DND-41 (cell line): ENCODE data around the gene NKX2-1.
"Not testable (repeated sequence)": the region's sequence is repeated elsewhere in the genome, so short reads cannot be mapped to it uniquely, and the experiment has no call there.

ENCODE experiments used
- ATAC-seq: fragments of 200-7000 bp; cut with Tn5 transposase; 3 replicates; pipeline ENCODE4 v1.9.1; 2021; ENCODE audit warnings: low read depth; ENCODE audit not compliant: insufficient read depth
- DNase-seq: peaks from one replicate; pipeline ENCODE4 v3.0.0-alpha.2; 2020
- H2AFZ ChIP-seq: 2 replicates; pipeline ENCODE4 v1.6.0; 2012; ENCODE audit warnings: low read depth, low read length
- H3K27ac ChIP-seq: 2 replicates; pipeline ENCODE4 v1.5.1; 2012; ENCODE audit warnings: low read length, inconsistent platforms
- H3K27me3 ChIP-seq: fragments of 200-600 bp; sonication (generic); 2 replicates; pipeline ENCODE4 v1.6.0; 2012; ENCODE audit warnings: low read length, mild to moderate bottlenecking, inconsistent platforms; ENCODE audit not compliant: insufficient read depth, poor library complexity
- H3K36me3 ChIP-seq: 2 replicates; pipeline ENCODE4 v1.5.1; 2012; ENCODE audit warnings: low read length, inconsistent platforms; ENCODE audit not compliant: insufficient read depth
- H3K4me1 ChIP-seq: 2 replicates; pipeline ENCODE4 v1.5.1; 2012; ENCODE audit warnings: mild to moderate bottlenecking, low read length; ENCODE audit not compliant: insufficient read depth
- H3K4me2 ChIP-seq: 2 replicates; pipeline ENCODE4 v1.6.0; 2012; ENCODE audit warnings: mild to moderate bottlenecking, moderate library complexity, low read length, inconsistent platforms; ENCODE audit not compliant: insufficient read depth
- H3K4me3 ChIP-seq, 2 experiments: fragments of 200-600 bp in 1 of 2; shearing (Covaris generic) in 1 of 2; 2 replicates each; pipeline ENCODE4 v1.5.1; 2012 to 2016; ENCODE audit warnings: inconsistent platforms in 2 of 2, low read length in 2 of 2, mild to moderate bottlenecking in 2 of 2, low read depth in 1 of 2, moderate library complexity in 1 of 2
- H3K79me2 ChIP-seq: 2 replicates; pipeline ENCODE4 v1.6.0; 2012; ENCODE audit warnings: low read length, inconsistent platforms; ENCODE audit not compliant: insufficient read depth
- H3K9ac ChIP-seq: 2 replicates; pipeline ENCODE4 v1.6.0; 2012; ENCODE audit warnings: low read depth, mild to moderate bottlenecking, inconsistent platforms, low read length, moderate library complexity
- H3K9me3 ChIP-seq: 2 replicates; pipeline ENCODE4 v1.5.1; 2012; ENCODE audit warnings: low read length, moderate library complexity, mild to moderate bottlenecking, inconsistent platforms; ENCODE audit not compliant: insufficient read depth, severe bottlenecking
- H4K20me1 ChIP-seq: 2 replicates; pipeline ENCODE4 v1.6.0; 2012; ENCODE audit warnings: low read length; ENCODE audit not compliant: insufficient read depth
- EZH2 ChIP-seq: IDR thresholded peaks from 3 replicates; pipeline ENCODE4 v1.6.1; 2012; ENCODE audit warnings: borderline replicate concordance, low read depth, mild to moderate bottlenecking, moderate library complexity, low read length, inconsistent platforms; ENCODE audit not compliant: severe bottlenecking
- TF ChIP-seq, protein P1 (sequence below): IDR thresholded peaks from 2 replicates; pipeline ENCODE4 v1.5.1; 2012; ENCODE audit warnings: borderline replicate concordance, low read length, moderate library complexity, mild to moderate bottlenecking; ENCODE audit not compliant: poor library complexity, severe bottlenecking; ENCODE audit errors: extremely low read depth

Gene NKX2-1

DNA sequence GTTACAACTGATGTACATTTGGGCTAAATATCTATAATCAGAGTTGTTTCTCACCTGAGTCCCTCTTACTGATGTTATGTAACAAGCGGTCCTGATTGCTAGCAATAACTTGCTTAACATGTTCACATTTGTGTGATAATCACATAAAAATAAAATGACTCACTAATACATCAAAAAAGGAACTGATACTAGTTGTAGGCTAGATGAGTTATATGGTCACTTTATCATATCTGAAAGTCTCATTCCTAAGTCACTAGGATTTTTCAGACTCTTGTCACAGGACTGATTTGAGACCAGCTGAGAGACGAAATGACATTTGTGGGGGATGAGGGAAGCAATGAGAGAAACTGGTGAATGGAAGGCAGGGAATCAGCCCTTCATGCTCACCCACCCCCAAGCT lies 34.3 kb downstream of the NKX2-1 start:
- H3K79me2 ChIP-seq: no peaks in the 10 kb centered on the region
- no peak overlapping the region for H3K27ac ChIP-seq
- no peak for TF ChIP-seq EZH2
- TF ChIP-seq, protein P1, sequence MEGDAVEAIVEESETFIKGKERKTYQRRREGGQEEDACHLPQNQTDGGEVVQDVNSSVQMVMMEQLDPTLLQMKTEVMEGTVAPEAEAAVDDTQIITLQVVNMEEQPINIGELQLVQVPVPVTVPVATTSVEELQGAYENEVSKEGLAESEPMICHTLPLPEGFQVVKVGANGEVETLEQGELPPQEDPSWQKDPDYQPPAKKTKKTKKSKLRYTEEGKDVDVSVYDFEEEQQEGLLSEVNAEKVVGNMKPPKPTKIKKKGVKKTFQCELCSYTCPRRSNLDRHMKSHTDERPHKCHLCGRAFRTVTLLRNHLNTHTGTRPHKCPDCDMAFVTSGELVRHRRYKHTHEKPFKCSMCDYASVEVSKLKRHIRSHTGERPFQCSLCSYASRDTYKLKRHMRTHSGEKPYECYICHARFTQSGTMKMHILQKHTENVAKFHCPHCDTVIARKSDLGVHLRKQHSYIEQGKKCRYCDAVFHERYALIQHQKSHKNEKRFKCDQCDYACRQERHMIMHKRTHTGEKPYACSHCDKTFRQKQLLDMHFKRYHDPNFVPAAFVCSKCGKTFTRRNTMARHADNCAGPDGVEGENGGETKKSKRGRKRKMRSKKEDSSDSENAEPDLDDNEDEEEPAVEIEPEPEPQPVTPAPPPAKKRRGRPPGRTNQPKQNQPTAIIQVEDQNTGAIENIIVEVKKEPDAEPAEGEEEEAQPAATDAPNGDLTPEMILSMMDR: no peak
- ATAC-seq (no peak), DNase-seq (no peak)
- H4K20me1 ChIP-seq: no peaks in the 10 kb centered on the region
- H3K4me3 ChIP-seq: no peak overlapping the region
- no peak overlapping the region for H2AFZ ChIP-seq
- no peak overlapping the region for H3K4me2 ChIP-seq
- H3K9me3 ChIP-seq: no peaks in the 10 kb centered on the region
- peaks cover 6% of the 10 kb centered on the region for H3K27me3 ChIP-seq
- H3K4me1 ChIP-seq: no peaks in the 10 kb centered on the region
- H3K36me3 ChIP-seq: no peaks in the 10 kb centered on the region
- H3K9ac ChIP-seq: no peak overlapping the region

DNA sequence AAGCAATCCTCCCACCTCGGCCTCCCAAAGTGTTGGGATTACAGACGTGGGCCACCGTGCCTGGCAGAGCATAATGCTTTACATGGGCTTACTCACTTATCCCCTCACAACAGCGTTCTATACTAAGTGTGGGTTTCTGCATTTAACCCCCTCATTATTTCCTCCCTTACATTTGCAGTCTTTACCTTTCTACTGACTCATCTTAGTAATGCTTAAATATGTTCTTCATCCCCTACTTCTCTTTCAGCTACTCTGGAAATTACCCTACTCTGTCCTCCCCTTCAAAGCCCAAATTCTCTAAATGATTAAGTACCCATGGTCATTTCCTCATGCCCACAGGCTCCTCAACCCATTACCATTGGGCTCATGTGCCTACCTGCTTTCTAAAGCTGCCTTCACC lies 40.7 kb downstream of the NKX2-1 start:
- no peaks in the 10 kb centered on the region for H3K4me1 ChIP-seq
- no peak overlapping the region for H2AFZ ChIP-seq
- no peaks in the 10 kb centered on the region for H3K36me3 ChIP-seq
- no peaks in the 10 kb centered on the region for H3K79me2 ChIP-seq
- no peak overlapping the region for H3K27ac ChIP-seq
- no peak overlapping the region for H3K4me2 ChIP-seq
- no peak for TF ChIP-seq EZH2
- TF ChIP-seq, protein P1: no peak
- H4K20me1 ChIP-seq: no peaks in the 10 kb centered on the region
- H3K27me3 ChIP-seq: peaks cover 7% of the 10 kb centered on the region
- no peak overlapping the region for H3K9ac ChIP-seq
- H3K9me3 ChIP-seq: no peaks in the 10 kb centered on the region
- ATAC-seq (no peak), DNase-seq (no peak)
- H3K4me3 ChIP-seq: no peak overlapping the region

DNA sequence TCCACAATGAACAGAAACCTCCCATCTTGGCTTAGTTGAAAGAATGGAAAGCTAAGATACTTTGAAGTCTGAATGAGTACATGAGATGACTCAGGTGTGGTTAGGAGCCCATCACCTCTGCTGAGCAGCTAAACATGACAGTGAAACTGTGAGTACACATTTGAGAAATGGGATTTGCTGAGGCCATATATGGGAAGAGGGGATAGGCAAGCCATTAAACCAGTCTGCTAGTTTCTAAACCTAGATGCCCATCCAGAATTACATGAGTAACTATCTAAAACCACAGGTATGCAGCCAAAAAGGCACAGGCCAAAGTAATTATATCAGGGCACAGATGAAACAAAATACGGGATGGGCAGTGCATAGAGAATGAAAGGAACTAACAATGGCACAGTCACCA lies 41.2 kb downstream of the NKX2-1 start:
- Histone ChIP-seq H3K9me3 (no peaks in the 10 kb centered on the region), H3K4me1 (no peaks in the 10 kb centered on the region), H2AFZ (no peak overlapping the region), H4K20me1 (no peaks in the 10 kb centered on the region), H3K27me3 (peaks cover 7% of the 10 kb centered on the region), H3K4me2 (no peak overlapping the region), H3K36me3 (no peaks in the 10 kb centered on the region), H3K27ac (no peak overlapping the region), H3K9ac (no peak overlapping the region), H3K79me2 (no peaks in the 10 kb centered on the region), H3K4me3 (no peak overlapping the region)
- no peak for ATAC-seq
- TF ChIP-seq, protein P1: no peak
- TF ChIP-seq EZH2: no peak
- DNase-seq: no peak

DNA sequence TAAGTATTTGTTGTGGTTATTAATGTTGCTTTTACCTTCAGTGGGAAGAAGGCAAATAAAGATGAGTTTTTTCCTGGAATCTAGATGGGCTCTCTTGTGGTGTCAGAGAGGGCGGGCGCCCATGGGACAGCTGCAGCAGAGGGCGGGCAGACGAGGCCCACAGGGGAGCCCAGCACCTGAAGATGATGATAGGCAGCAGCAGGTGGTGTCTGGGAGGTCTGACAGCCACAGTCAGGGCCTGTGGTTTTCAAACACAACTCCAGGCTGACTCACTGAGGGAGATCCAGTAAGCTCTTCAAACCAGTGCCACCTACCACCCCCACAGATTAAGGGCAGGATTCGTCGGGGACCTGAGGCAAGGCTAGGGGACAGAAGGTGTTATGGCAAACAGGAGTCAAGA lies 42.8 kb downstream of the NKX2-1 start:
- peak; percentile 61 for ATAC-seq
- no peak overlapping the region for H3K9ac ChIP-seq
- peaks cover 10% of the 10 kb centered on the region for H3K27me3 ChIP-seq
- TF ChIP-seq EZH2: no peak
- TF ChIP-seq, protein P1: no peak
- no peaks in the 10 kb centered on the region for H3K79me2 ChIP-seq
- H3K4me1 ChIP-seq: no peaks in the 10 kb centered on the region
- H3K9me3 ChIP-seq: no peaks in the 10 kb centered on the region
- no peak overlapping the region for H2AFZ ChIP-seq
- no peak overlapping the region for H3K4me2 ChIP-seq
- no peak overlapping the region for H3K4me3 ChIP-seq
- no peak overlapping the region for H3K27ac ChIP-seq
- H3K36me3 ChIP-seq: no peaks in the 10 kb centered on the region
- no peaks in the 10 kb centered on the region for H4K20me1 ChIP-seq
- DNase-seq: peak; percentile 9

DNA sequence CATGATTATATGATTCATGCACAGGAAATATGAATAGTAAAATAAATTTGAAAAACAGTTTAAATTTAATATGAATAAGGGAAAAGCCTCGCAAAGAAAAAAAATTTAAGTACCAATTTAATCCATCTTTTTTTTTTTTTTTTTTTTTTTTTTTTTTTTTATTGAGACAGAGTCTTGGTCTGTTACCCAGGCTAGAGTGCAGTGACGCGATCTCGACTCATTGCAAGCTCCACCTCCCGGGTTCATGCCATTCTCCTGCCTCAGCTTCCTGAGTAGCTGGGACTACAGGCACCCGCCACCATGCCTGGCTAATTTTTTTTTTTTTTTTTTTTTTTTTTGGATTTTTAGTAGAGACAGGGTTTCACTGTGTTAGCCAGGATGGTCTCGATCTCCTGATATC lies 44.0 kb downstream of the NKX2-1 start:
- not testable (repeated sequence) for H3K4me1 ChIP-seq, H3K36me3 ChIP-seq, ATAC-seq, H3K27ac ChIP-seq, H3K4me3 ChIP-seq, H4K20me1 ChIP-seq, H3K9ac ChIP-seq, H2AFZ ChIP-seq, H3K4me2 ChIP-seq, H3K27me3 ChIP-seq, H3K79me2 ChIP-seq, H3K9me3 ChIP-seq, DNase-seq
